HL-60 (cell line): ENCODE data around the gene DMRTC2.

Experiments
- CTCF ChIP-seq: IDR thresholded peaks from one replicate; pipeline ENCODE4 v1.5.1; 2011; ENCODE audit warnings: low read length, control low read depth, inconsistent platforms; ENCODE audit not compliant: insufficient read depth
- POLR2AphosphoS5 ChIP-seq: IDR thresholded peaks from 2 replicates; pipeline ENCODE4 v1.6.1; 2012; ENCODE audit warnings: low read depth
- REST ChIP-seq: IDR thresholded peaks from 2 replicates; pipeline ENCODE4 v1.6.1; 2012; ENCODE audit warnings: low read depth; ENCODE audit not compliant: insufficient replicate concordance

GRCh38 chr19:41866284-41866683 lies 21.4 kb downstream of the DMRTC2 start:
- no peak for TF ChIP-seq CTCF
- no peak for TF ChIP-seq REST
- peak; percentile 63; the same call in 1 of the 2 replicates for TF ChIP-seq POLR2AphosphoS5
